GM12892 (cell line): ENCODE measurements around the gene FST. TPM values are rescaled to one million over a fixed set of nuclear protein-coding genes. Genes with fewer than 3 reads are reported as not detected.

ENCODE experiments used
- DNase-seq: peaks from one replicate; pipeline ENCODE4 v3.0.0; 2011; ENCODE audit not compliant: insufficient read length
- FAIRE-seq: peaks from 2 replicates; lab custom pipeline; 2011; peaks lifted over from hg19 to GRCh38; lab: Jason Lieb, UNC
- POLR2A ChIP-seq: IDR thresholded peaks from 2 replicates; pipeline ENCODE4 v1.6.1; 2011; ENCODE audit warnings: low read depth, low read length, control low read depth
- POLR2AphosphoS5 ChIP-seq: IDR thresholded peaks from 2 replicates; pipeline ENCODE4 v1.6.1; 2011; ENCODE audit warnings: low read depth, low read length, control low read depth
- TAF1 ChIP-seq: IDR thresholded peaks from 2 replicates; pipeline ENCODE4 v1.6.1; 2011; ENCODE audit warnings: low read depth, mild to moderate bottlenecking, control low read depth, low read length, borderline replicate concordance
- polyA plus RNA-seq: library from polyadenylated mRNA; unstranded; fragments of >200 nt; gene quantifications from one replicate; pipeline ENCODE4 v1.2.1, GENCODE V29; 2012; ENCODE audit warnings: missing spikeins, inconsistent platforms; ENCODE audit not compliant: missing spikeins

FST gene, protein sequence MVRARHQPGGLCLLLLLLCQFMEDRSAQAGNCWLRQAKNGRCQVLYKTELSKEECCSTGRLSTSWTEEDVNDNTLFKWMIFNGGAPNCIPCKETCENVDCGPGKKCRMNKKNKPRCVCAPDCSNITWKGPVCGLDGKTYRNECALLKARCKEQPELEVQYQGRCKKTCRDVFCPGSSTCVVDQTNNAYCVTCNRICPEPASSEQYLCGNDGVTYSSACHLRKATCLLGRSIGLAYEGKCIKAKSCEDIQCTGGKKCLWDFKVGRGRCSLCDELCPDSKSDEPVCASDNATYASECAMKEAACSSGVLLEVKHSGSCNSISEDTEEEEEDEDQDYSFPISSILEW
- not detected for polyA plus RNA-seq

GRCh38 chr5:53480416-53481158 is at the start of gene FST:
TSS of gene FST (plus strand) at chr5:53480629. CDS start at chr5:53480792, 163 bp downstream.
- no peak for TF ChIP-seq POLR2A
- no peak for TF ChIP-seq TAF1
- TF ChIP-seq POLR2AphosphoS5: no peak
- no peak for DNase-seq
- FAIRE-seq: no peak

DNA sequence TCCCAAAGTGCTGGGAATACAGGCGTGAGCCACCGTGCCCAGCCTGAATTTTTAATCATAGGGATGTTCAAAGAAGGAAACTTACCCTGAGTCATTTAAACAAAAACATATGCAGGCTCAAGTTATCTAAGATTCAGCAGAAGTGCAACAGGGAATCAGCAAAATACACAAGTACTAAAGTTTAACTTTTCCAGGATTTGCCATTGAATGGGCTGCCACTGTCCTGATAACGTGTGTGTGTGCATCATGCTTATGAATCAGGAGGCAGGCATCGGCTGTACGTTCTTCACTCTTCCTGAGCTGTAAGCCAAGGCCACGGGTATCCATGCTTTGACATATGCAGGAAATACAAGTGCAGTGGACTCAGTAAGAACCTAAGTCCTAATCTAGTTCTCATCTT is 48.8 kb upstream of the FST start:
- DNase-seq: no peak
- TF ChIP-seq POLR2AphosphoS5 (no peak), POLR2A (no peak), TAF1 (no peak)
- FAIRE-seq: no peak

DNA sequence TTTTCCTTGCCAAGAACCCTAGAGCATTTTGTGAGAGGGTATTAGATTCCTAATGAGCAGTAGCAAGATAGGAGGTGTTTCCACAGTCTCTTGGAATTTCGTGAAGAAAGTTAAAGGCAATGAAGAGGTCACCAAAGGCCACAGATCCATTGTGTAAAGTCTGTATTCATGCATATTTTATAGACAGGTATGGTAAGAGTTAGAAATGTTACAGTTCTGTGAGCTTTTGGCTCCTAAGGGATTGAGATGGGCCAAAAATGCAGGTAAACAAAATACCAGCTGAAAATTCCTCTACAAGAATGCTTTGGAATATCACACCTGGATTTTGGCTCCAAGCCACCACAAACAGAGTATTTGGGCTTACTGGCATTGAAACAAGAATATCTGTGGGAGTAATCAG is 47.4 kb upstream of the FST start:
- TF ChIP-seq POLR2AphosphoS5: no peak
- TF ChIP-seq POLR2A: no peak
- no peak for TF ChIP-seq TAF1
- DNase-seq (no peak), FAIRE-seq (no peak)

DNA sequence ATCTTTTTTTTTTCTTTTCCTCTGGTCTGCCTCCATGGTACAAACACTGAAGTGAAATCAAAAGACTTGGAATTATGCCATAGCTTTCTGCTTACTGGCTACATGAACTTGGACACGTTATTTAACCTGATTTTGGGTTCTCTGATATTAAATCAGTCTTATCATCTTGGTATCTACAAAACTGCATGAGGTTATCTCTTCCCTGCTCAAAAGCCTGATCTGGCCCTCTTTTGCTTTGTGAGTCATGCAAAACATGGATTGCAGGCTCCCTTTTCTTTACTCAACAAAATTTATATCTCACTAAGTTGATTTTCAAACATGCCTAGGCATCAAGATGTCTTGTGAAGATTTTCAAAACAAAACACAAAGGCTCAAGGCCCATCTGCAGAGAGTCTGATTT is 45.9 kb upstream of the FST start:
- DNase-seq (no peak), FAIRE-seq (no peak)
- TF ChIP-seq POLR2AphosphoS5 (no peak), TAF1 (no peak), POLR2A (no peak)

- TF ChIP-seq POLR2AphosphoS5 (no peak), TAF1 (no peak), POLR2A (no peak)
- no peak for DNase-seq
- no peak for FAIRE-seq
These were observed 43.8 kb upstream of the FST start for GRCh38 chr5:53436480-53437191.

GRCh38 chr5:53438079-53438478 is 42.4 kb upstream of the FST start:
- FAIRE-seq: no peak
- TF ChIP-seq POLR2A (no peak), TAF1 (no peak), POLR2AphosphoS5 (no peak)
- no peak for DNase-seq

DNA sequence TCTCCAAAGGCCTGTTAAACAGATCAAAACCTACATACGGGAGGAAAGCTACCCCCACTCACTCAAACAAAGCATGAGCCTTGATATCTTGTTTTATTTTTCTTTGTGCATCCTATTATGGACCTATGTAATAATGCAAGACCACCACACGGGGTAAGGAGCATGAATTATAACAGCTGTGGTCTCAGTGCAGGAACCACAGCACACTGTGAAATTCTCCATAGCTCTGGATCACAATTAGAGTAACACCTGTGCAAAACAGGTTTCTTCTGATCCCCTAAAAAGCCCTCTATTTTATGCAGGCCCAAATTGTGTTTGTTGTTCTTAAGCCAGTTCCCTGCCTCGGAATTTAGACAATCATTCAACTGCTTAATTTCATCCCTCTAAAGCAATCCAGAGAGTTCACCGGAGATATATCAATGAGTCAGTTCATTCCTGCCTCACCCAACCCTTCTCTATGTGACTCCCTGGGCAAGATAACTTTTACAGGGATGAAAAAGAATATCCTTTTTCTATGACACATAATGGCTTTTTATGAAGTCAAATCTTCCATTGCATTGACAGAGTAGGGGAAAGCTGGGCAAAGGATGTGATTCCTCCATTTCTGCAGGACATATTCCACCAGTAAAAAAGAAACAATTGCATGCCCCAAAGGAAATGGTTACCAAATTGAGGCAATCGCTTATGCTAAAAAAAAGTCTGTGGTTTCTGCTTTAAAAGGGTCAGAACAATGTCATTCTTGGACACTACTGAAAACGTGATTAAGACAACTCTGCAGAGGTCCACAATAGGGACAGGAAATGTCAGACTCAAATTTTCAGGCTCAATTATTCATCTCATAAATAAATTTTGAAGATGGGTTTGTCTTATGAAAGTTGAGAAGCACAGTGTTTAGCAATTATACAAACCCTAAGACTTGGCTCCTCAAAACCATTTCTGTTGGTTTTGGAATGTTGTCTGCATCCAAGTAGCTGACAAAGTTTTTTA is 41.6 kb upstream of the FST start:
- DNase-seq (no peak), FAIRE-seq (no peak)
- TF ChIP-seq POLR2AphosphoS5: no peak
- no peak for TF ChIP-seq TAF1
- no peak for TF ChIP-seq POLR2A

GRCh38 chr5:53442961-53443360 is 37.5 kb upstream of the FST start:
- FAIRE-seq (no peak), DNase-seq (no peak)
- TF ChIP-seq TAF1 (no peak), POLR2A (no peak), POLR2AphosphoS5 (no peak)

GRCh38 chr5:53445569-53445968 is 34.9 kb upstream of the FST start:
- DNase-seq: no peak
- FAIRE-seq: no peak
- no peak for TF ChIP-seq POLR2A
- TF ChIP-seq TAF1: no peak
- TF ChIP-seq POLR2AphosphoS5: no peak

DNA sequence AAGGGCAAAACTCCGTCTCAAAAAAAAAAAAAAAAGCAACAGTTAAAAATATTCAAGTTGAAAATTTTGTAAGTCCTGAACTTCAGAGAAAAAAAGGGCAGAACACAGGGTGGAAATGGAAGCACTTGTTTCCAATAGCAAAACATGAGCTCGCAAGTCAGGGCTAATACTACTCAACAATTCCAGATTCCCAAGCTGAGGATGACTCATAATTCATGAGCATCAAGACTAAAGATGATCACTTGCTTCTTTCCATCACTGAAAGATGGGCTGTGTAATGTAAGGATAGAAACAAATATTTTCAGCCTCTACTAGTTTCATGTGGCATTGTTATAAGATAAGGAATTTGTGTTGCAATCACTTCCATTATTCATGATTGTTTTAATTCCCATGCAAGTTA is 33.5 kb upstream of the FST start:
- DNase-seq (no peak), FAIRE-seq (no peak)
- TF ChIP-seq TAF1 (no peak), POLR2AphosphoS5 (no peak), POLR2A (no peak)
